ENCODE results near the gene METTL13.
"Not testable (repeated sequence)": the region's sequence is repeated elsewhere in the genome, so short reads cannot be mapped to it uniquely, and the experiment has no call there.

Gene METTL13

GRCh38 chr1:171799166-171799565, 17.7 kb downstream of the METTL13 start:
- CTCF ChIA-PET, result interaction anchor here (1.0 to 11.4 kb wide), 5 partner anchors 12 to 192 kb away, joined by 4 to 378 read pairs (median 12); no protein-coding TSS in a partner anchor
- TF ChIP-seq OSR2 (tag by site-specific recombination; IDR thresholded peaks at IDR 0.05), result no peak
- TF ChIP-seq ZNF76 (tag by site-specific recombination; IDR thresholded peaks at IDR 0.05; ENCODE audit: borderline replicate concordance, low read depth), result no peak
- no peak for TF ChIP-seq ZNF596 (tag by site-specific recombination; IDR thresholded peaks at IDR 0.05)
- TF ChIP-seq REST (tag by site-specific recombination; IDR thresholded peaks at IDR 0.05), result no peak
- Histone ChIP-seq H3K36me3 (ENCODE audit: control insufficient read depth in 2 of 2, insufficient read depth in 1 of 2, low read length in 2 of 2) (peaks cover 10 to 41% of the 10 kb centered on the region in 2 experiments; a peak in 2 of 3 replicates), H3K4me3 (ENCODE audit: low read depth, low read length) (no peak overlapping the region), H3K4me1 (ENCODE audit: control insufficient read depth, insufficient read depth, low read length) (no peaks in the 10 kb centered on the region), H3K27ac (ENCODE audit: extremely low read depth, low read depth, low read length) (no peak overlapping the region), H3K9me3 (ENCODE audit: control insufficient read depth, insufficient read depth, low read depth, low read length) (no peaks in the 10 kb centered on the region)
- POLR2A ChIA-PET, result interaction anchor here (3.9 kb wide), 1 partner anchor 42 kb away, joined by 13 read pairs; the partner anchor contains the start of gene DNM3

- not testable (repeated sequence) for H3K4me1 ChIP-seq (ENCODE audit: control insufficient read depth, insufficient read depth, low read length); H3K4me3 ChIP-seq (ENCODE audit: low read depth, low read length); H3K9me3 ChIP-seq (ENCODE audit: control insufficient read depth, insufficient read depth, low read depth, low read length); H3K27ac ChIP-seq (ENCODE audit: extremely low read depth, low read depth, low read length)
- POLR2A ChIA-PET, result interaction anchor here (3.9 kb wide), 1 partner anchor 42 kb away, joined by 13 read pairs; the partner anchor contains the start of gene DNM3
- 0 out of 2 replicates have a peak, but pooled peaks have one; percentile 18 for TF ChIP-seq ZNF121 (tag by site-specific recombination; IDR thresholded peaks at IDR 0.05)
- H3K36me3 ChIP-seq (ENCODE audit: control insufficient read depth in 2 of 2, insufficient read depth in 1 of 2, low read length in 2 of 2), result peaks cover 7 to 35% of the 10 kb centered on the region in 2 experiments; a peak in 2 of 3 replicates
- CTCF ChIA-PET, result interaction anchor here (0.5 to 11.4 kb wide), 10 partner anchors 11 to 327 kb away, joined by 3 to 378 read pairs (median 6); no protein-coding TSS in a partner anchor
Observed at GRCh38 chr1:171799698-171800097, 18.2 kb downstream of the METTL13 start.

- Histone ChIP-seq H3K36me3 (ENCODE audit: control insufficient read depth in 2 of 2, insufficient read depth in 1 of 2, low read length in 2 of 2) (peaks cover 3 to 29% of the 10 kb centered on the region in 2 experiments; a peak in 1 of 3 replicates), H3K9me3 (ENCODE audit: control insufficient read depth, insufficient read depth, low read depth, low read length) (no peaks in the 10 kb centered on the region), H3K27ac (ENCODE audit: extremely low read depth, low read depth, low read length) (no peak overlapping the region), H3K4me3 (ENCODE audit: low read depth, low read length) (no peak overlapping the region), H3K4me1 (ENCODE audit: control insufficient read depth, insufficient read depth, low read length) (no peaks in the 10 kb centered on the region)
- ChIA-PET CTCF (interaction anchor here (0.5 to 11.4 kb wide), 27 partner anchors 8 to 326 kb away, joined by 3 to 378 read pairs (median 4); partner anchors contain the start of gene DNM3), POLR2A (interaction anchor here (1.1 to 3.9 kb wide), 3 partner anchors 18 to 183 kb away, joined by 3 to 13 read pairs (median 4); partner anchors contain the start of genes DNM3 and METTL13)
- TF ChIP-seq ZXDB (tag by site-specific recombination; IDR thresholded peaks at IDR 0.05) (no peak), YY2 (tag by site-specific recombination; IDR thresholded peaks at IDR 0.05) (no peak), OSR2 (tag by site-specific recombination; IDR thresholded peaks at IDR 0.05) (no peak), HIC1 (tag by site-specific recombination; IDR thresholded peaks at IDR 0.05) (no peak), ZNF391 (tag by site-specific recombination; IDR thresholded peaks at IDR 0.05; ENCODE audit: borderline replicate concordance, low read depth) (no peak), ZNF585B (tag by site-specific recombination; IDR thresholded peaks at IDR 0.05) (peak; percentile 24; the same call in 1 of the 2 replicates), ZNF423 (tag by site-specific recombination; IDR thresholded peaks at IDR 0.05) (no peak), ZNF654 (tag by site-specific recombination; IDR thresholded peaks at IDR 0.05; ENCODE audit: low read depth) (0 out of 2 replicates have a peak, but pooled peaks have one; percentile 7)
- TF ChIP-seq, protein P1, sequence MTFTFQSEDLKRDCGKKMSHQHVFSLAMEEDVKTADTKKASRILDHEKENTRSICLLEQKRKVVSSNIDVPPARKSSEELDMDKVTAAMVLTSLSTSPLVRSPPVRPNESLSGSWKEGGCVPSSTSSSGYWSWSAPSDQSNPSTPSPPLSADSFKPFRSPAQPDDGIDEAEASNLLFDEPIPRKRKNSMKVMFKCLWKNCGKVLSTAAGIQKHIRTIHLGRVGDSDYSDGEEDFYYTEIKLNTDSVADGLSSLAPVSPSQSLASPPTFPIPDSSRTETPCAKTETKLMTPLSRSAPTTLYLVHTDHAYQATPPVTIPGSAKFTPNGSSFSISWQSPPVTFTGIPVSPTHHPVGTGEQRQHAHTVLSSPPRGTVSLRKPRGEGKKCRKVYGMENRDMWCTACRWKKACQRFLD (tag by site-specific recombination; IDR thresholded peaks at IDR 0.05), result no peak
Observed at GRCh38 chr1:171800342-171800741, 18.9 kb downstream of the METTL13 start.

All from HEK293 (cell line).